ENCODE measurements around the gene ADAMTS12. TPM values are rescaled to one million over a fixed set of nuclear protein-coding genes. Genes with fewer than 3 reads are reported as not detected.
A peak's percentile ranks its signal among the peaks of the same experiment; 100 is the strongest.

ADAMTS12 gene
- polyA plus RNA-seq, 4 donors, result 14.6 to 17.2 (median 16.6) TPM

DNA sequence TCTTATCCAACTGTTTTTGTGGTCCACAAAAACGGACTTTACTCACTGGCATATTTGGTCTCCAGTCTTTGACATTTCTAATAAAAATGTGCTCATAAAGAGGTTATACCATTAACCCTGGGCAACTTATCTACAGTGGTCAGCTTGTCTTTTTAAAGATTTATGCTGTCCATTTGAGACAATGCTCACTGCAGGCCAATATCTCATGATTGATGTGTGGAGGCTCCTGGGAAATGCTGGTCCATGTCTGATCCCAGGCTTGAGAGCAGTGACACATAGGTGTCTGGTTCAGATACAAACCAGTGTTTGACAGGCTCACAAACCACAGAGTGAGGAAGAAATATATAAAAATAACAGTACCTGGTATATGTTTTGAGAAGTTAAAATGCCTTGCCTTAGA, 270.3 kb downstream of the ADAMTS12 start:
- DNase-seq (ENCODE audit: low read depth in 4 of 4, low spot score in 2 of 4), result no peak

DNA sequence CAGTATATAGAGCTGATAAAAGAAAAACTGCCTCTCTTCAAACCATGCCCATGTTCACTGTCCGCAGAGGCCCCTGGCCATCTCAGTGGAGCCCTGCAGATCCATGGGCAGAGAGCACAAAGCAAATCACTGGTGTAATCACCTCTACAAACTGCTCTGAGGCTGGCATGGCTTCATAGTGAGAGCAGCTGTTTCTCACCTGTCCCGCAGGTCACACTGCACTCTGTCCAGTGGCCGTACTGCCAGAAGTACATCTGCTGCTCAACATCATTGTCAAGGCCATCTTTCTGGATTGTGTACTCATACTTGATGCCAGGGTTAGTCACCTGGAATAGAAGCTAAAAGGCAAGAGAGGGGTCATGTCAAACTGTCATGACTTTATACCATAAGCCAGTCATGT, 277.8 kb downstream of the ADAMTS12 start:
- DNase-seq (ENCODE audit: low read depth in 4 of 4, low spot score in 2 of 4), result no peak

DNA sequence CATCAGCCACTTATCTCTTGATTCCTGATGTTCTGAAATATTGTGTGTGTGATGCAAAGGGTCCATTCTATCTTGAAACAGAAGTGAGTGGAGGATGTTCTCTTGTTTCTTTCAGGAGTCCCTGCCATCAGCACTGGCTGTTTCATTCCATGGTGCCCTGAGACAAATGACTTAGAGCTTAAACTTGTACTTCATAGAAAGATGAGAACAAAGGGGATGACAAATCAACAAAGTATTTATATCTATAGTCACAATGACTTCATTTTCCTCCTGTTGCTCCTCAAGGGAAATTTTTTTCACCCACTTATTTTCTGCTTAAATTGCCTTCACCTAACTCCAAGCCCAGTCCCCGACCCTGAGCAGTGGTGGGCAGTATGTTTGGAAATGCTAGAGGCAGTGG, 279.4 kb downstream of the ADAMTS12 start:
- DNase-seq (ENCODE audit: low read depth in 4 of 4, low spot score in 2 of 4), result no peak

DNA sequence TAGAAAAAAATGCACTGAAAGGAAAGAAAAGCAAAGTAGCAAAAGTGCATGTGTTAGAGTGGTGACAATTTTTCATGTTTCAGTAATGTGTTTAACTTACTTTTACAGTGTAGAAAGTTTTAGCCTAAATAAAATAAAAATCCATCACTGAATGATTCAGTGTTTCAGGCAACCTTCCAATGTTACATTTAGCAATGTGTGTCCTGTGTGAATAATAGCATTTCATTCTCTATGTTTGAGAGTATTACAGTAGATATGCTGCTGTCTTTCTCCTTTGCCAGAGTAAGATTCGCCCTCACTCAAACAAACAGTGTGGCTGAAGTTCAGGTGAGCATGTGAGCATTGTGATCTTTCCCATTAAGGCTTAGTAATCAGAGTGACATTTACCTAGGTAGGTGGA, 279.9 kb downstream of the ADAMTS12 start:
- DNase-seq (ENCODE audit: low read depth in 4 of 4, low spot score in 2 of 4), result no peak

DNA sequence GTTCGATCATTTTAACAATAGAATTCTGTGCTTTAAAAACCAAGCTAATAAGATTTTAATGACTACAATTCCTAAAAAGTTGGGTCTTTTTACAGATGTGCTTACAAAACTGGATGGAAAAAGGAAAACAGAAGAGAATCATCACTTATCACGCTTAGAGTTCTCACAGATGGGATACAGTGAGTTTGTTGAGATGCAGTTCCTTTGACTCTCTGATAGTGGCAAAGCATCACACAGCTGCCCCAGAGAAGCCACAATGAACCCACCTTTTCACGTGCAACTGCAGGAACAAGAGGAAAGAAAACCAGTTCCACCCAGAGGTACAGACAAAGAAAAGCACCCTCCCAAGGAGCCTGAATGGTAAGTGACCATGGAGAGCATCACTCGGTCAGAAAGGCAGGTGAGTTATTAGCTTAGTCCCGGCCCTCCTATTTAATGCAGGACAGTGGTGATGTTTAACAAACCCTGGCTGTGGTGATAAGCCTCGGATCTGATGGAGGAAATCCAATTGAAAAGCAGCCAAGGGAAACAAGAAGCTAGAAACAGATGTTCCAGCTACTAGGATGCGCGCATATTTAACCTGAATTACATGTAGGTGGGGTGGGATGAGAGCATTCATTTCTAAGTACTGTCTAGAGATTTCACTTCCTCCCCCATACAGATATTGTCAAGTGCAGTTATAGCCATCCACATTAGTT, 283.3 kb downstream of the ADAMTS12 start:
- no peak for DNase-seq (ENCODE audit: low read depth in 4 of 4, low spot score in 2 of 4)

DNA sequence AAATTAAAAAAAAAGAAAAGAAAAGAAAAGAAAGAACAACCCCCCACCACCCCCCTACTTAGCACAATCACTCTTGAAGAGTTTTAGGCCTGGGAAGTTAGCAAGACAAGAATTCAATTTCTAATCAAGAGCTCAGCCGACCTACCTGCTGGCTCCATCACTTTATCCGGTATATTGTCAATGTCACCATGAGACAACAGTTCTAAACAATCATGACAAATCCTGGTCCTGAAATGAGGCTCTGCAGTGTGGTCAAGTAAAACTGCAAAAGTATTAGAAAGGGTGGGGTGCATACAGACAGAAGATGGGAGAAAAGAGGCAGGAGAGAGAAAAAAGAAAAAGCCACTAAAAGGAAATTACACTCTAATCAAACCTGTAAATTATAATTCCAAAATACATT, 287.3 kb downstream of the ADAMTS12 start:
- no peak for DNase-seq (ENCODE audit: low read depth in 4 of 4, low spot score in 2 of 4)

DNA sequence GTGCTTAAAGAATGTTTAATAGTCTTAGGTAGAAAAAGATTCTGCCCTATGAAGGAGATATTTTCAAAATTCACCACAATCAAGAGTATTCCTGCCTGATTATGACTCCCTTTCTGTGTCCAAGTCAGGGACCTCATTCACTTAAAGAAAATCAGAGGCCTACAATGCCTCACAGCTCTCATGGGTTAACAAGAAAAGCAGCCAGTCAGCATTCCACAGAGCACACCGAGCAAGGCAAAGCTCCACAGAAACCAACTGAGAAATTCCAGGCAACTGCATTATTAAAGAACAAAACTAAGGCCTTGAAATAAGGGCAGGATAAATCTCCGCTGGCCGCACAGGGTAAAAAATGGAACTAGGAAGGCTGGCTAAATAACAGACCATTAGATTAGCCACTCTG, 289.9 kb downstream of the ADAMTS12 start:
- DNase-seq (ENCODE audit: low read depth in 4 of 4, low spot score in 2 of 4), result peak in 3 of 4 donors; percentile 15 to 54 (median 32)

DNA sequence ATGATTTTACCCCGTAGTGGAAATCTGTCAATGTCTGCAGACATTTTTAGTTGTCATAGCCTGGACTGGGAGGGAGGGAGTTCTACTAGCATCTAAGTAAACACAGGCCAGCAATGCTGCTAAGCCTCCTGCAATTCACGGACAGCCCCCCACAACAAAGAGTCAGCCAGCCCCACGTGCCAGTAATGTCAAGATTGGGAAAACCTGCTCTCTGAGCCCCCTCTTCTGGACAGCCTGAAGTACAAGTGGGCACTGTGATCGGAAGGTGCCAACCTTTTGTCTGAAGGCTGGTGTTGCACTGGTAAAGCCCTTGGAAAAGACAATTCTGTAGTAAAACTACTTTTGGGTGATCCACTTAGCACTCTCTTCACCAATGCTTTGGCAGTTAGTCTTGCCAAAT, 296.5 kb downstream of the ADAMTS12 start:
- DNase-seq (ENCODE audit: low read depth in 4 of 4, low spot score in 2 of 4), result no peak

DNA sequence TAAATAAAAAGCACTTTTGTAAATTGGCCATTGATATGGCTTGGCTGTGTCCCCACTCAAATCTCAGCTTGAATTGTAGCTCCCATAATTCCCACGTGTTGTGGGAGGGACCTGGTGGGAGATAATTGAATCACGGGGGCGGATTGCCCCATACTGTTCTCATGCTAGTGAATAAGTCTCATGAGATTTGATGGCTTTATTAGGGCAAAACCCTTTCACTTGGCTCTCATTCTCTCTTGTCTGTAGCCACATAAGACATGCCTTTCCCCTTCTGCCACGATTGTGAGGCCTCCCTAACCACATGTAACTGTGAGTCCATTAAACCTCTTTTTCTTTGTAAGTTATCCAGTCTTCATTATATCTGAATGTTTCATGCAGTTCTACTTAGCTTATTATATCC, 297.8 kb downstream of the ADAMTS12 start:
- no peak for DNase-seq (ENCODE audit: low read depth in 4 of 4, low spot score in 2 of 4)

DNA sequence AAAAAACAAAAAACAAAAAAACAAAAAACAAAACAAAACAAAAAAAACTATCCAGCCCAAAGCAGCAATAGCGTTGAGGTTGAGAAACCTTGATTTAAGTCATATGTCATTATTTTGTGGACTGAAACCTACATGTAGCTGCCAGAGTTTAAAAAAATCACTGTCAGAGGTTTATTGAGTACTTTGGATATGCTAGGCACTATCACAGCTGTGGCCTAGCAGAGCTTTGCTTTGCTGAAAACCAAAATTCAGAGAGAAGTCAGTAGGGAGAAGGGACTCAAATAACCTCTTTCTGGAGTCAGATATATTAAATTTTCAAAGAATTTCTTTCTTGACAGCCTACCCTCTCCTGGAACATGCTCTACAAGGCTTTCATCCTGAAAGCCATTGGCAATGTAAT, 299.5 kb downstream of the ADAMTS12 start:
- no peak for DNase-seq (ENCODE audit: low read depth in 4 of 4, low spot score in 2 of 4)

DNA sequence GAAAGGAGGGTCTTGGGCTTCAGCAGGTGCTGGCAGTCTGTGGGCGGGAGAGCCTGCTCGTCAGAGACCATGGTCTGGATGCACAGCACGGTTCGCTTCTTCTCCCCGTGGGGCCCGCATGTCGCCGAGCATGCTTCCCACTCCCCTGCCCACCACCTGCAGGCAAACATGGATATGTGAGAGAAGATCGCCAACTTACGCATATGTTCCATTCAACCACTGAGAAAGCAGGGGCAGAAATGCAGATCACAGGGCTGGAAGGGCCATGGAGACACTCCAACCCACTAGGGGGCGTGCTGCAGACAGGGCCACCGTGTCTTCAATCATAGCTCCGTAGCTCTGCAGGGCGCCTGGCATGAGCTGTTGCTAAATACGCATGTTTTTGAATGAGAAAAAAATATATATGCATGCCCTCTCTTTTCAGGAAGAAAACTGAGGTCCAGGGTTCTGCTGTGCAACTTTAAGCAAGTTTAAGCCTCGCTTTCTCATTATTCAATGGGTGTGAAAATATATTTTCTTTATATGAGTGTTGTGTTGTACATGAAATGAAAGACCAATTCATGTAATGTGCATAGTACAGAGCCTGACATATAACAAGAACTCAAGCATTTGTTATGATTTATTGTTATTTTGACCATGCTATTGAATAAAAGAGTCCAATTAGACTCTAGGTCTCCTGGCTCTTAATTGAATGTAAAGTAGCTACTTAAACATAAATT, 303.0 kb downstream of the ADAMTS12 start:
- DNase-seq (ENCODE audit: low read depth in 4 of 4, low spot score in 2 of 4), result no peak

DNA sequence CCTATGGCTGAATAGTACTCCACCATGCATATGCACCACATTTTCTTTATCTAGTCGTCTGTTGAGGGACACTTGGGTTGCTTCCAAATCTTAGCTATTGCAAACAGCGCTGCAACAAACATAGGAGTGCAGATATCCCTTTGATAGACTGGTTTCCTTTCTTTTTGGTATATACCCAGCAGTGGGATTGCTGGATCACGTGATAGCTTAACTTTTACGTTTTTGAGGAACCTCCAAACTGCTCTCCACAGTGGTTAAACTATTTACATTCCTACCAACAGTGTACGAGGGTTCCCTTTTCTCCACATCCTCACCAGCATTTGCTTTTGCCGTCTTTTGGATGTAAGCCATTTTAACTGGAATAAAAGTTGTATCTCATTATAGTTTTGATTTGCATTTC, 308.5 kb downstream of the ADAMTS12 start:
- DNase-seq (ENCODE audit: low read depth in 4 of 4, low spot score in 2 of 4), result no peak

DNA sequence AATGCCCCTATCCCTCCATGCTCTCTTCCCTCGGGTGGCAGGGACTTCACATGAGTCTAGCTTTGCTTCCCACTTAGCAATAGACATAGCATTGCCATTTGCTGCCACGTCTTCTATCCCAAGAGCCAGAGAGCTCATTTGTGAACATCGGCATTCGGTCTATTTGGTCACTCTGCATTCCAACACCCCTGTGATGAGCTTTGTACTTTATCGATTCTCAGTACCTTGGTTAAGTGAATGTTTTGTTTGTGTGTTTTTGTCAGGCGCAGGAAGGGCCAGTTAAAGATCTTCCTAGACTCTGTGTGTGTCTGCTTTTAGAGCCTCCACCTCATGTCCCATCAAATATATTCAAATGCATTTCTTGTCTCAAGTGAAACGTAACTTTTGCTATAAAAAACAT, 309.4 kb downstream of the ADAMTS12 start:
- DNase-seq (ENCODE audit: low read depth in 4 of 4, low spot score in 2 of 4), result no peak

DNA sequence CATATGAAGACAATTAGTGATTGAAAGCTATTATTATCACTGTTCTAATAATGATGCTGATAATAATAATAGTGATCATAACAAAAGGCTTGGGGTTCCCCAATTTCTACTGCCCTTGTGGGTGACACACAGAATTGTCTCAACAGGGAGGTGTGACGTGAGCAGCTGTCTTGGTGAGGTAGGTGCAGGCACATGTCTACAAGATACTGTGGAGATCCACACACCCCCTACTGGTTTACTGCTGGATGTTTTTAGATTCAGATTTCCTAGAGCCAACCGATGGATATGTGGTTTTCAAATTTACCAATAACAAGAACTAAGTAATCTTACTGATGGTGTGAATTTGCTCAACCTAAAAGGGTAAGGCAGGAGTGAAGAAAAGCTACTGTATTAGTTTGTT, 312.0 kb downstream of the ADAMTS12 start:
- no peak for DNase-seq (ENCODE audit: low read depth in 4 of 4, low spot score in 2 of 4)

DNA sequence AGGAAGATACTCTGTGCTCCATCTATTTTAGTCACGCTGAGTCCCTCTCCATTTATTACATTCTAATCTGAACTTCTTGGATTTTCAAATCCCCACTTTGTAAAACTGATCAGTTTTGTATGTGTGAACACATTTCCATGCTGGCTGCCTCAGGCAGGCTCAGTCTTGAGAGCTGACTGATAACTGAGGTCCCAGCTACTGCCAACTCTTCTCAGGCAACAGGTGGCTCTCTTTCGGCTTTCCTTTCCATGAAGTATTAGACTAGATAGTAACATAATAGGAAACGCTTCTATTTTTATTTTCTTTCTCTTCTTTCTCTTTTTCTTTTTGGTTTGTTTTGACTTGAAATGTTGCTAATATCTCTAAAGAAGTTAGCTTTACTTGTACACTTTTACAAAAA, 312.6 kb downstream of the ADAMTS12 start:
- DNase-seq (ENCODE audit: low read depth in 4 of 4, low spot score in 2 of 4), result no peak

DNA sequence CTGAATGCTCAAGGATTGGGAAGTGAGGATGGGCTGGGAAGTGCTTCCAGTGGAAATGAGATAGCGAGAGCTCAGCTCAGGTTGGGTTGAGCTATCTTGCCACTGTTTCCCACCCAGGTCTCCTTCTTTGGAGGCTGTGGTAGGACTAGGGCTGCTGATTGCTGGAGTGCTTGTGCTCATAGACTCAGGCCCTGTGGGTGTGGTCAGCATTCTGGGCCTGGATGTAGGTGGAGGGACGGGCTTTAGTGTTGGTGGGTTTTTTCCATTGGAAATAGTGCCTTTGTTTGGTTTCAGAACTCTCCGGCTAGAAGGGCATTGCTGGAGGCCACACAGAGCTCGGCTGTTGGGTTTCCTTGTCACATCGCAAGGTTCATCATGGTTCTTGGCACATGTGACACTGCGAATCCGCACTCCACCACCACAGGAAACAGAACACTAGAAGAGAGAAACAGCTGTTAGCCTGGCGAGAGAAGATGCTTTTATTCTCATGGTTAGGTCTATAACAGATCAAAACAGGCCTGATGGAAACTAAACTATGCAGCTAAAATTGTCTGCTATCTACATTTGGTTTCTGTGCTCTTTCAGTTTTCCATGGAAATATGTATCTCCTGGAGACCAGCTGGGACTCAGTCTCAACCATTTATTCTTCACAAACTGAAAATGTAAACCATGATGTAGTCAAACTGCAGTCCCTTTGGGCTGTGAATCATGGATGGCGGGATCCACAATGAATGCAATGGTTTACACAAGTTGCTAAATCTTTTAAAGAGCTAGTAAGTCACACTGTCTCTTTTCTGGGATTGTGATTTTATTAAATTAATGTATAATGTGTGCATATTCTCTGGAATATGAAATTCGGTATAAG, 314.8 kb downstream of the ADAMTS12 start:
- DNase-seq (ENCODE audit: low read depth in 4 of 4, low spot score in 2 of 4), result no peak

DNA sequence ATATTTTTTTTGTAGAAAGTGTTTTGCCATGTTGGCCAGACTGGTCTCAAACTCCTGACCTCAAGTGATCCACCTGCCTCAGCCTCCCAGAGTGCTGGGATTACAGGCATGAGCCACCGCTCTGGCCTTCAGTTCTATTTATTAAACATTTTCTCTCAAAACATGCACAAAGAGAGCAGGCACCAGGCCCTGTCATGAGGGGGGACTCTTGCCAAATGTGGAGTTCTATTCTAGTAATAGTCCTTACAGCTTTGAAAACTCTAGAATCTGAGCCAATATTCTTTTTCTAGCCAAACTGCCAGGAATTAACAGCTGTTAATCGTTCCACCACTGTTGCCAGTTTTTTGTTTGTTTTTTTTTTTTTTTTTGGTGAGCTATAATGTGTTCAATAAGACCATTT, 326.5 kb downstream of the ADAMTS12 start:
- DNase-seq (ENCODE audit: low read depth in 4 of 4, low spot score in 2 of 4), result no peak

DNA sequence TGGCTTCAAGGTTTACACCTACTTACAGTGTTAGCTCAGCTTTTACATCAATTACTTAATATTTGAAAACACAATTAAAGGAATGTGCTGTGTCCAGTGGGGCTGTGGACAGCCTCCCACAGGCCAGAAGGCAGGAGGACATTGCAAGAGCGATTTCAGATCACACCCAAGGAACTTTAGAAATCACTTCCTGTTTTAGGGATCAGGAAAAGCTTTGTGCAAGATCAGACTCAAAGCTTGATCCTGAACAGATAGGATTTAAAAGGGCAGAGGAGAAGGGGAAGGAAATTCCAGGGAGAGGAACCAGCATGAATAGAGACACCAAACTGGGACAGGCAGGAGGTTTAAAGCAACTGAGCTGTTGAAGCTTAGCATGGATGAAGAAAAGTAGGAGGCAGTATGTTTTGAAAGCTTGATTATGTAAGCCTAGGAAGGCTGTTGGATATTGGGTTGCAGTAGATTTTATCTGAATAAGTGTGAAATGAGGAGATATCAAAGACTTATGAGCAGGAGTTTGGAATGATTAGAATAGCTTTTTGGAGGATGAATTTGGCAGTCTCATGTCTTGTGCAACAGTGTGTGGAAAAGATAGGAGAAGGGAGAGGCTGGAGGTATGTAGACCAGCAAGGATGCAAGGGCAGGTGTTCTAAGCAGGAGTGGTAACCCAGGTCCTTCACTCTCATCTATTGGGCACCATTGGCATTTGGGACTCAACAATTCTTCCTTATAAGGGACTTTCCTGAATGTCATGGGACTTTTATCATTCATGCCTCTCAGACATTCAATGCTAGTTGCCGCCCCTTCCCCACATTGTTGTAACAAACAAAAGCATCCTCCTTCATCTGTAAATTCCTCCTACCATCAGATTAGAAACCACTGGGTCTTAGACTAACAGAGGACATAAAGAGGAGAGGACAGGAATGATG, 327.5 kb downstream of the ADAMTS12 start:
- DNase-seq (ENCODE audit: low read depth in 4 of 4, low spot score in 2 of 4), result no peak

DNA sequence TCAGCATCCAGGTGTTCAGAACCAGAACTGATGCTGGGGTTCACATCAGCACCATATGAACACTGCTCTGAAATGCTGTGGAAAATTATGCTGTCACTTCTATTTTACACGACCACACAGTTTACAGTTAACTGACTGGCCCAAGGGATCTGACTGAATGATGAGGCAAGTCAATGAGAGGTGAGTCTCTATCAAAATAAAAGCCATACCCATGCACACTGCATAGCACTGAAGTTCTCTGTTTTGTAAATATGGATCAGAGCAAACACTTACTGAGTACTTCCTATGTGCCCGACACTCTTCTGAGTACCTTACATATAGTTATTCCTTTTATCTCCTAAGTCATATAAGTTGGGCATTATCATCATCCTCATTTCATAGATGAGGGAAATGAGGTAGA, 328.3 kb downstream of the ADAMTS12 start:
- DNase-seq (ENCODE audit: low read depth in 4 of 4, low spot score in 2 of 4), result no peak

DNA sequence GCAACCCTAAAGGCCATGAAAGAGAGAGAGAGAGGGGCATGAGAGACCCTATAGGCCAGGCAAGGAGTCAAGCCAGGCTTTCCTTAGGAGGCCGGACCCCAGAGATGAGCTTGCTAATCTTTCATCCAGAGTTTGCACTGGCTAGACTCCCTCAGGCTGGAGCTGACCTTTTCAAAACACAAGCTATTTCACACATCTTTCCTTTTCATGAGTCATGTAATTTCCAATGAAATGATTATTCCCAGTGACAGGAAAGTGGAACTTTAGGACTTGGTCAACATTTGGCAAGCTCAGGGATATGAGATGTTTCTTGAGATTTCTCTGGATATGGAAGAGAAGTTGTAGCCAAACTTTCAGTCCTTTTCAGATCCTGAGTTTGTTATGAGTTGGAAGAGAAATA, 333.3 kb downstream of the ADAMTS12 start:
- no peak for DNase-seq (ENCODE audit: low read depth in 4 of 4, low spot score in 2 of 4)

Measured in left renal cortex interstitium (tissue), 4 donors.